PC-3 (cell line): ENCODE results near the gene AHCYL1.

ENCODE experiments used
- CTCF ChIP-seq: fragments of 300-600 bp; sonication (generic); conservative IDR thresholded peaks from 2 replicates; pipeline ENCODE4 v1.5.1; 2017; ENCODE audit warnings: antibody characterized with exemption, low read depth, mild to moderate bottlenecking, low read length
- EZH2 ChIP-seq: fragments of 300-600 bp; sonication (generic); IDR thresholded peaks from one replicate; pipeline ENCODE4 v1.6.1; 2017; ENCODE audit warnings: antibody characterized with exemption, mild to moderate bottlenecking, low read length; ENCODE audit not compliant: unreplicated experiment

GRCh38 chr1:109994654-109995053 is 10.1 kb downstream of the AHCYL1 start:
- TF ChIP-seq CTCF (no peak), EZH2 (no peak)
